Measurements from ENCODE around the gene CST9. TPM values are rescaled to one million over a fixed set of nuclear protein-coding genes. Genes with fewer than 3 reads are reported as not detected.

Gene CST9
- total RNA-seq, 1 experiment from 2014 or later: not detected

DNA sequence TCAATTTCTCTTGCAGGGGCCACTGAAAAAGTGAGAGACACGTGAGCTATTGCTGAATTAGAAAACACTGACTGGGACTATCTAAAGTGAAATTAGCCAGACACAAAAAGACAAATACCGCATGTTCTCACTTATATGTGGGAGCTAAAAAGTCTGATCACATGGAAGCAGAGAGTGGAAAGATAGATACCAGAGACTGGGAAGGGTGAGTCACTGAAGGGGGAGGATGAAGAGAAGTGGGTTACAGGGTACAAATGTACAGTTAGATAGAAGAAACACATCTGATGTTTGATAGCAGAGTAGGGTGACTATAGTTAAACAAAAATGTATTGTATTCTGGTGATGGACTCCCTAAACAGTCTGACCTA is 18.6 kb upstream of the CST9 start:
- Histone ChIP-seq H3K4me1 (ENCODE audit: control insufficient read depth, insufficient read depth, low read length) (no peaks in the 10 kb centered on the region), H3K27me3 (ENCODE audit: control insufficient read depth, insufficient read depth, low read length) (no peaks in the 10 kb centered on the region), H3K9me3 (ENCODE audit: control insufficient read depth, insufficient read depth, low read depth, low read length) (no peaks in the 10 kb centered on the region), H3K36me3 (ENCODE audit: control insufficient read depth, insufficient read depth, low read length) (no peaks in the 10 kb centered on the region), H3K4me3 (ENCODE audit: low read depth in 2 of 2, low read length in 2 of 2) (no peak overlapping the region), H3K27ac (ENCODE audit: low read length) (no peak overlapping the region)
- POLR2A ChIA-PET: no interaction called here
- intact Hi-C loops (cut with micrococcal nuclease; ENCODE audit: unreplicated experiment): no loop called here
- DNase-seq (ENCODE audit: low read depth, low spot score) (no peak), ATAC-seq (no peak)
- TF ChIP-seq, protein P1, sequence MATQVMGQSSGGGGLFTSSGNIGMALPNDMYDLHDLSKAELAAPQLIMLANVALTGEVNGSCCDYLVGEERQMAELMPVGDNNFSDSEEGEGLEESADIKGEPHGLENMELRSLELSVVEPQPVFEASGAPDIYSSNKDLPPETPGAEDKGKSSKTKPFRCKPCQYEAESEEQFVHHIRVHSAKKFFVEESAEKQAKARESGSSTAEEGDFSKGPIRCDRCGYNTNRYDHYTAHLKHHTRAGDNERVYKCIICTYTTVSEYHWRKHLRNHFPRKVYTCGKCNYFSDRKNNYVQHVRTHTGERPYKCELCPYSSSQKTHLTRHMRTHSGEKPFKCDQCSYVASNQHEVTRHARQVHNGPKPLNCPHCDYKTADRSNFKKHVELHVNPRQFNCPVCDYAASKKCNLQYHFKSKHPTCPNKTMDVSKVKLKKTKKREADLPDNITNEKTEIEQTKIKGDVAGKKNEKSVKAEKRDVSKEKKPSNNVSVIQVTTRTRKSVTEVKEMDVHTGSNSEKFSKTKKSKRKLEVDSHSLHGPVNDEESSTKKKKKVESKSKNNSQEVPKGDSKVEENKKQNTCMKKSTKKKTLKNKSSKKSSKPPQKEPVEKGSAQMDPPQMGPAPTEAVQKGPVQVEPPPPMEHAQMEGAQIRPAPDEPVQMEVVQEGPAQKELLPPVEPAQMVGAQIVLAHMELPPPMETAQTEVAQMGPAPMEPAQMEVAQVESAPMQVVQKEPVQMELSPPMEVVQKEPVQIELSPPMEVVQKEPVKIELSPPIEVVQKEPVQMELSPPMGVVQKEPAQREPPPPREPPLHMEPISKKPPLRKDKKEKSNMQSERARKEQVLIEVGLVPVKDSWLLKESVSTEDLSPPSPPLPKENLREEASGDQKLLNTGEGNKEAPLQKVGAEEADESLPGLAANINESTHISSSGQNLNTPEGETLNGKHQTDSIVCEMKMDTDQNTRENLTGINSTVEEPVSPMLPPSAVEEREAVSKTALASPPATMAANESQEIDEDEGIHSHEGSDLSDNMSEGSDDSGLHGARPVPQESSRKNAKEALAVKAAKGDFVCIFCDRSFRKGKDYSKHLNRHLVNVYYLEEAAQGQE (IDR thresholded peaks at IDR 0.05; ENCODE audit: insufficient read depth in 1 of 2, low read depth in 2 of 2, low read length in 1 of 2): no peak
- TF ChIP-seq SIN3A (IDR thresholded peaks at IDR 0.05; ENCODE audit: borderline replicate concordance, insufficient read depth, low read depth, low read length) (no peak), TCF7L2 (IDR thresholded peaks at IDR 0.05; ENCODE audit: low read depth, low read length) (no peak), POLR2AphosphoS5 (IDR thresholded peaks at IDR 0.05; ENCODE audit: low read depth, low read length) (no peak)
- TF ChIP-seq, protein P2, sequence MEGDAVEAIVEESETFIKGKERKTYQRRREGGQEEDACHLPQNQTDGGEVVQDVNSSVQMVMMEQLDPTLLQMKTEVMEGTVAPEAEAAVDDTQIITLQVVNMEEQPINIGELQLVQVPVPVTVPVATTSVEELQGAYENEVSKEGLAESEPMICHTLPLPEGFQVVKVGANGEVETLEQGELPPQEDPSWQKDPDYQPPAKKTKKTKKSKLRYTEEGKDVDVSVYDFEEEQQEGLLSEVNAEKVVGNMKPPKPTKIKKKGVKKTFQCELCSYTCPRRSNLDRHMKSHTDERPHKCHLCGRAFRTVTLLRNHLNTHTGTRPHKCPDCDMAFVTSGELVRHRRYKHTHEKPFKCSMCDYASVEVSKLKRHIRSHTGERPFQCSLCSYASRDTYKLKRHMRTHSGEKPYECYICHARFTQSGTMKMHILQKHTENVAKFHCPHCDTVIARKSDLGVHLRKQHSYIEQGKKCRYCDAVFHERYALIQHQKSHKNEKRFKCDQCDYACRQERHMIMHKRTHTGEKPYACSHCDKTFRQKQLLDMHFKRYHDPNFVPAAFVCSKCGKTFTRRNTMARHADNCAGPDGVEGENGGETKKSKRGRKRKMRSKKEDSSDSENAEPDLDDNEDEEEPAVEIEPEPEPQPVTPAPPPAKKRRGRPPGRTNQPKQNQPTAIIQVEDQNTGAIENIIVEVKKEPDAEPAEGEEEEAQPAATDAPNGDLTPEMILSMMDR (IDR thresholded peaks at IDR 0.05): no peak
- in situ Hi-C loops (cut with HindIII; ENCODE audit: low pct_unique_long_range_greater_than_20kb, low sequenced_read_pairs): no loop called here
- CTCF ChIA-PET: no interaction called here
- BruUV-seq (replicated peaks): no TSS peak

DNA sequence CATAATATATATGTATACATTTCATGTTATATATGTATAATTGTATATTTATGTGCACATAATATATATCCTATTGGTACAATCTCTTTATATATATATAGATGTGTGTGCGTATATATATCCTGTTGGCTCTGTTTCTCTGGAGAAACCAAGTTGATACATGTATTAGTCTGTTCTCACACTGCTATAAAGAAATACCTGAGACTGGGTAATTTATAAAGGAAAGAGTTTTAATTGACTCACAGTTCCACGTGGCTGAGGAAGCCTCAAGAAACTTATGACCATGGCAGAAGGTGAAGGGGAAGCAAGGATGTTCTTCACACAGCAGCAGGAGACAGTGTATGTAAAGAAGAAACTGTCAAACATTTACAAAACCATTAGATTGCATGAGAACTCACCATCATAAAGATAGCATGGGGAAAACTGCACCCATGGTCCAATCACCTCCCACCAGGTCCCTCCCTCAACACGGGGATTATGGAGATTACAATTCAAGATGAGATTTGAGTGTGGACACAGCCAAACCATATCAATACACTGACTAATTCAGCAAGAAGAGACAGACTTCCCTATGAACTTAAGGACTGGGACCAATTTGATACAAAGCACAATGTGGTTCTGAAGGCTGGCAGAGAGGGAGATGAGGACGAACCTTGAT is 18.1 kb upstream of the CST9 start:
- no peak for TF ChIP-seq POLR2AphosphoS5 (IDR thresholded peaks at IDR 0.05; ENCODE audit: low read depth, low read length)
- no peak for TF ChIP-seq TCF7L2 (IDR thresholded peaks at IDR 0.05; ENCODE audit: low read depth, low read length)
- TF ChIP-seq SIN3A (IDR thresholded peaks at IDR 0.05; ENCODE audit: borderline replicate concordance, insufficient read depth, low read depth, low read length): no peak
- TF ChIP-seq, protein P2 (IDR thresholded peaks at IDR 0.05): no peak
- TF ChIP-seq, protein P1 (IDR thresholded peaks at IDR 0.05; ENCODE audit: insufficient read depth in 1 of 2, low read depth in 2 of 2, low read length in 1 of 2): no peak
- ATAC-seq: no peak
- no peaks in the 10 kb centered on the region for H3K4me1 ChIP-seq (ENCODE audit: control insufficient read depth, insufficient read depth, low read length)
- ChIA-PET CTCF (no interaction called here), POLR2A (no interaction called here)
- DNase-seq (ENCODE audit: low read depth, low spot score): no peak
- in situ Hi-C loops (cut with HindIII; ENCODE audit: low pct_unique_long_range_greater_than_20kb, low sequenced_read_pairs): no loop called here
- no peak overlapping the region for H3K27ac ChIP-seq (ENCODE audit: low read length)
- no peaks in the 10 kb centered on the region for H3K9me3 ChIP-seq (ENCODE audit: control insufficient read depth, insufficient read depth, low read depth, low read length)
- intact Hi-C loops (cut with micrococcal nuclease; ENCODE audit: unreplicated experiment): no loop called here
- no peaks in the 10 kb centered on the region for H3K36me3 ChIP-seq (ENCODE audit: control insufficient read depth, insufficient read depth, low read length)
- no peak overlapping the region for H3K4me3 ChIP-seq (ENCODE audit: low read depth in 2 of 2, low read length in 2 of 2)
- BruUV-seq (replicated peaks): no TSS peak
- no peaks in the 10 kb centered on the region for H3K27me3 ChIP-seq (ENCODE audit: control insufficient read depth, insufficient read depth, low read length)

Measured in Panc1 (cell line).